ENCODE results near the gene BMI1.

GRCh38 chr10:22324893-22325271 is 4.0 kb downstream of the BMI1 start:
- TF ChIP-seq POLR2A (IDR thresholded peaks at IDR 0.05): no peak
- no peak for TF ChIP-seq CTCF (IDR thresholded peaks at IDR 0.05)
- no peak for TF ChIP-seq POLR2AphosphoS5 (IDR thresholded peaks at IDR 0.05; ENCODE audit: insufficient read depth in 1 of 2, low read depth in 1 of 2)
